ENCODE measurements around the gene RITA1. TPM values are rescaled to one million over a fixed set of nuclear protein-coding genes. Genes with fewer than 3 reads are reported as not detected.
"Not testable (repeated sequence)": the region's sequence is repeated elsewhere in the genome, so short reads cannot be mapped to it uniquely, and the experiment has no call there.

The RITA1 gene
- polyA plus RNA-seq, 3 donors = 8.4 to 10.3 (median 8.7) TPM

- 75 to 80% (median 76%) methylated on average over 7 of the region's 7 CpGs for WGBS, 3 donors
Measured at GRCh38 chr12:113196582-113196981, 11.1 kb downstream of the RITA1 start.

GRCh38 chr12:113196990-113197389 lies 11.5 kb downstream of the RITA1 start:
- no peak overlapping the region for H3K27ac ChIP-seq (ENCODE audit: low read depth, low read length)
- 0 to 12% (median 10%) methylated on average over 4 of the region's 4 CpGs for whole genome bisulfite sequencing, 3 donors

More at GRCh38 chr12:113196582-113196981, 11.1 kb downstream of the RITA1 start:
- no peak overlapping the region for H3K27ac ChIP-seq (ENCODE audit: low read depth, low read length)

DNA sequence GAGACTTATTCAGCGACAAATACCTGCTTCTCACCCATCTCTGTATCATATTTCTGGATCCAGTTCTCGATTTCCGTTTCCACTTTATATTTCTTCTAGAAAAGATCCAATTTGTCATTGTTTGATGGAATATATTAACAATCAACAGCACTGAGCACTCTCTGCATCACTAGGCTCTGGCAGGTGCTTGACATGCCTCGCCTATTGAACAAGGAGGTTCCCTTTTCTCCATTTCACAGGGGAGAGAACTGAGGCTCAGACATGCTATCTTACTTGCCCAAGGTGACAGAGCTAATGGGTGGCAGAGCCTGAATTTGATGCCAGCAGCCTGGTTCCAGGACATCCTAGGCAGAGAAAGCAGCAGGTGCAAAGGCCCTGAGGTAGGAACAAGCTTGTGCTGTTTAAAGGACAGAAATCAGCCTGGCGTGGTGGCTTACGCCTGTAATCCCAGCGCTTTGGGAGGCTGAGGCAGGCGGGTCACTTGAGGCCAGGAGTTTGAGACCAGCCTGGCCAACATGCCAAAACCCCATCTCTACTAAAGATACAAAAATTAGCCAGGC lies 12.1 kb downstream of the RITA1 start:
- 97% methylated on average over 8 of the region's 8 CpGs for WGBS, 3 donors
- no peak overlapping the region for H3K27ac ChIP-seq (ENCODE audit: low read depth, low read length)

GRCh38 chr12:113198296-113198695 lies 12.8 kb downstream of the RITA1 start:
- H3K27ac ChIP-seq (ENCODE audit: low read depth, low read length) = no peak overlapping the region
- 68 to 83% (median 68%) methylated on average over 1 of the region's 1 CpG for WGBS, 3 donors

- H3K27ac ChIP-seq (ENCODE audit: low read depth, low read length) = no peak overlapping the region
- WGBS, 3 donors = 46 to 84% (median 81%) methylated on average over 12 of the region's 12 CpGs
Measured at GRCh38 chr12:113200021-113200797, 14.7 kb downstream of the RITA1 start.

GRCh38 chr12:113201187-113202177 lies 16.0 kb downstream of the RITA1 start:
- H3K27ac ChIP-seq (ENCODE audit: low read depth, low read length) = no peak overlapping the region
- 65 to 86% (median 85%) methylated on average over 14 of the region's 14 CpGs for WGBS, 3 donors

DNA sequence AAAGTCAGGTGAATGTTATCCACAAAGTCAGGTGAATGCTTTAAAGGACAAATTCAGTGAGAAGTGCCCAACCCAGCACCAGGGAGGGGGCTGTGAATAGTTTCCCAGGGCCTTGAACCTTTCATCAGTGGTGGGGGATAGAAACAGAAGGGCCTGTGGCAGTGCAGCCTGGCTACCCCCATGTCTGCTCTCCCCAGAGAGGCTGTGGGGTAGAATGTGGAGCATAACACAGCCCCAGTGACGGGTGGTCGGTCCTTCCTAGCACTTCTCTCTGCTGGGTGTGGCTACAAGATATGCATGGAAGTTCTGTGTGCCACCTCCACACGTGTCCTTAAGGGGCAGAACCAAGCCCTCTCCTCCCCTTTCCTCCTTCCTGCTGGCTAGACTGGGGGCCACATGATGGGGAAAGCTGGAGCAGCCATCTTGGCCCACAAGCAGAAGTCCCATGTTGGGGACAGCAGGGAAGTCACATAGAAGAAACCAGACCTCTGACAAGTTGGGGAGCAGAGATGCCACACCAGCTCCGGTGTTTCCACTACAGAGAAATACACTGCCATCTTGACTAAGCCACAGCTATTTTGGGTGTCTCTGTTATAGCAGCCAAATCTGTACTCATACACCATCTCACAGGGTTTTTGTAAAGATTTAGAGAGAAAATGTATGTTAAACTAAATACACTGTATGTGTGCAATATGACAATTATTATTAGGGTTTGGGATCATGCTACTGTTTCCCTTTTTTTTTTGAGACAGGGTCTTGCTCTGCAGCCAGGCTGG lies 17.0 kb downstream of the RITA1 start:
- 79 to 89% (median 82%) methylated on average over 4 of the region's 4 CpGs for WGBS, 3 donors
- H3K27ac ChIP-seq (ENCODE audit: low read depth, low read length) = no peak overlapping the region

DNA sequence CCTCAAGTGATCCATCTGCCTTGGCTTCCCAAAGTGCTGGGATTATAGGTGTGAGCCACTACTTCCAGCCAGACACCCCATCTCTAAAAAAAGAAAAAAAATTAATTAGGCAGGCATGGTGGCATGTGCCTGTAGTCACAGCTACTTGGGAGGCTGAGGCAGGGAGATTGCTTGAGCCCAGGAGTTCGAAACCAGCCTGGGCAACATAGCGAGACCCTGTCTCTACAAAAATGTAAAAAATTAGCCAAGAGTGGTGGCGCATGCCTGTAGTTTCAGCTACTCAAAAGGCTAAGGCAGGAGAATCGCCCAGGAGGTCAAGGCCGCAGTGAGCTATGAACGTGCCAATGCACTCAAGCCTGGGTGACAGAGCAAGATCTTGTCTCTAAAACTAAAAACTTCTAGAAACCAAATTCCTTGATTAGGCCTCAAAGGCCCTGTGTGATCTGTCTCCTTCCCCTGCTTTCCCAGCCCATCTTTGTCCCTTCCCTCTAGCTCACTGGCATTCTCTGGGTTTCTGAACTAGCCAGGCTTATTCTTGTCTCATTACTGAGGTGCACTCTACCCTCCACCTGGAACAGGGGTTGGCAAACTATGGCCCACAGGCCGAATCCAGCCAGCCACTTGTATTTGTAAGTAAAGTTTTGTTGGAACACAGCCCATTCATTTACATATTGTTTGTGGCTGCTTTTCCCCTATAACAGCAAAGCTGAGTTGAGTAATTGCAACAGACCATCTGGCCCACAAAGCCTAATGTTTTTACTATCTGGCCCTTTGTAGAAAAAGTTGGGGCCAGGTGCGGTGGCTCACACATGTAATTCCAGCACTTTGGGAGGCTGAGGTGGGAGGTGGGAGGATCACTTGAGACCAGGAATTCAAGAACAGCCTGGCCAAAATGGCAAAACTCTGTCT lies 18.6 kb downstream of the RITA1 start:
- WGBS, 3 donors = 82 to 87% (median 83%) methylated on average over 8 of the region's 8 CpGs
- H3K27ac ChIP-seq (ENCODE audit: low read depth, low read length) = no peak overlapping the region

GRCh38 chr12:113204804-113205203 lies 19.3 kb downstream of the RITA1 start:
- 66 to 82% (median 81%) methylated on average over 3 of the region's 3 CpGs for WGBS, 3 donors
- no peak overlapping the region for H3K27ac ChIP-seq (ENCODE audit: low read depth, low read length)

DNA sequence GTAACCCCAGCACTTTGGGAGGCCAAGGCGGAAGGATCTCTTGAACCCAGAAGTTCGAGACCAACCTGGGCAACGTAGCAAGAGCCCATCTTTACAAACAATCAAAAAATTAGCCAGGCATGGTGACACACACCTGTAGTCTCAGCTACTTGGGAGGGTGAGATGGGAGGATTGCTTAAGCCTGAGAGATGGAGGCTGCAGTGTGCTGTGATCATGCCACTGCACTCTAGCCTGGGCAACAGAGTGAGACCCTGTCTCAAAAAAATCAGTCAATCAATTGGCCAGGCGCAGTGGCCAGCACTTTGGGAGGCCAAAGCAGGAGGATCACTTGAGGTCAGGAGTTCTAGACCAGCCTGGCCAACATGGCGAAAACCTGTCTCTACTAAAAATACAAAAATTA lies 21.3 kb downstream of the RITA1 start:
- not testable (repeated sequence) for H3K27ac ChIP-seq (ENCODE audit: low read depth, low read length)
- WGBS, 3 donors = 97 to 100% (median 98%) methylated on average over 5 of the region's 5 CpGs

DNA sequence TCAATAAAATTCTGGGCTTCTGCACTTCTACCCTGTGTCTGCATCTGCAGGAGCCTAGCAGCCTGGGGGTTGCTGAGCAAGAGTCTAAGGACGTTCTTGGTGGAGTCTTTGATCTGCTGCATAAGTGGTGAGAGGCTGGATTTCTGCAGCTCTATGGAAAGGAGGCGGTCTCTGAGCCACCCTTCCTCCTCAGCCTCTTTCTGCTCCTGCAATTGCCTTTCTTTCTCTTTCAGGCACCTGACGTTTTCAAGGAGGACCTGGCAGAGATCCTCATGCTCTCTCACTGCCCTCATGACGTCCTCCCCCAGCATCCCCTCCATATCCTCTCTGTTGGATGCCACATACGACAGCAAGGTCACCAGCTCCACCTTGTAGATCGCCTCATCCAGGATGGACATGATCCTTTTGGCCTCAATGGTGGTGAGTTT lies 22.1 kb downstream of the RITA1 start:
- H3K27ac ChIP-seq (ENCODE audit: low read depth, low read length) = no peak overlapping the region

GRCh38 chr12:113208041-113208934 lies 22.8 kb downstream of the RITA1 start:
- WGBS, 3 donors = 48 to 88% (median 53%) methylated on average over 10 of the region's 10 CpGs
- no peak overlapping the region for H3K27ac ChIP-seq (ENCODE audit: low read depth, low read length)

More for the DNA sequence above, 22.1 kb downstream of the RITA1 start:
- WGBS, 3 donors = 56 to 81% (median 61%) methylated on average over 6 of the region's 6 CpGs

GRCh38 chr12:113211160-113211559 lies 25.6 kb downstream of the RITA1 start:
- no peak overlapping the region for H3K27ac ChIP-seq (ENCODE audit: low read depth, low read length)
- 82 to 93% (median 91%) methylated on average over 6 of the region's 6 CpGs for WGBS, 3 donors

GRCh38 chr12:113214895-113215400 lies 29.4 kb downstream of the RITA1 start:
- WGBS, 3 donors = 29 to 65% (median 30%) methylated on average over 5 of the region's 5 CpGs
- H3K27ac ChIP-seq (ENCODE audit: low read depth, low read length) = no peak overlapping the region

- WGBS, 3 donors = 85 to 89% (median 88%) methylated on average over 2 of the region's 2 CpGs
- H3K27ac ChIP-seq (ENCODE audit: low read depth, low read length) = no peak overlapping the region
Measured at GRCh38 chr12:113216027-113216426, 30.5 kb downstream of the RITA1 start.

- 1 to 2% (median 1%) methylated on average over 23 of the region's 23 CpGs for WGBS, 3 donors
- no peak overlapping the region for H3K27ac ChIP-seq (ENCODE audit: low read depth, low read length)
Measured at GRCh38 chr12:113220593-113221180, 35.2 kb downstream of the RITA1 start.
